Neural cell (in vitro differentiated cells): Measurements from ENCODE around the gene CDC5L.

Experiments used
- EP300 ChIP-seq: fragments of 450-650 bp; conservative IDR thresholded peaks from 2 replicates; pipeline ENCODE4 v1.6.1; 2014; ENCODE audit warnings: antibody characterized with exemption, mild to moderate bottlenecking, moderate library complexity; ENCODE audit not compliant: poor library complexity, severe bottlenecking
- EZH2 ChIP-seq: fragments of 200-600, 300-800 bp; shearing (Covaris generic), sonication (generic); IDR thresholded peaks from 2 replicates; pipeline ENCODE4 v1.6.1; 2014; ENCODE audit warnings: antibody characterized with exemption, low read length, borderline replicate concordance, mild to moderate bottlenecking; ENCODE audit not compliant: insufficient read depth, poor library complexity, severe bottlenecking
- MXI1 ChIP-seq: fragments of 450-650 bp; conservative IDR thresholded peaks from 2 replicates; pipeline ENCODE4 v1.6.1; 2014; ENCODE audit warnings: antibody characterized with exemption, mild to moderate bottlenecking; ENCODE audit not compliant: poor library complexity, severe bottlenecking
- POLR2AphosphoS5 ChIP-seq: IDR thresholded peaks from 2 replicates; pipeline ENCODE4 v1.6.1; 2012
- TAF1 ChIP-seq: IDR thresholded peaks from 2 replicates; pipeline ENCODE4 v1.6.1; 2012; ENCODE audit warnings: low read depth
- TF ChIP-seq, protein P1 (sequence below): IDR thresholded peaks from 2 replicates; pipeline ENCODE4 v1.6.1; 2012; ENCODE audit warnings: borderline replicate concordance
- TF ChIP-seq, protein P2 (sequence below): fragments of 450-650 bp; IDR thresholded peaks from 2 replicates; pipeline ENCODE4 v1.5.1; 2014; ENCODE audit warnings: antibody characterized with exemption, mild to moderate bottlenecking, moderate library complexity; ENCODE audit not compliant: poor library complexity, severe bottlenecking

DNA sequence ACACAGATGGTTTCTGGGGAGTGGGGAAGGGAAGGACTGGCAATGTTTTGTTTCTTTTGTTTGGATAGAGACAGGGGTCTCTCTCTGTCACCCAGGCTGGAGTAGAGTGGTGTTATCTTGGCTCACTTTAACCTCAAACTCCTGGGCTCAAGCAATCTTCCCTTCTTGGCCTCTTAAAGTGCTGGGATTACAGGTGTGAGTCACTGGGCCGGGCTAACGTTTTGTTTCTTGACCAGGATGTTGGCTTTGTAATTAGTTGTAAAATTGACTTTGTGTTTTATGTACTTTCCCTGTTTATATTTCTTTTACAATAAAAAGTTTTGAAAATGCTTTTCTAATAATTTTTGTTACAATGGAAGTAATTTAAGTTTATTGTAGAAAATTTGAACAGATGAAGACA is 34.2 kb upstream of the CDC5L start:
- TF ChIP-seq POLR2AphosphoS5 (no peak), TAF1 (no peak), EP300 (no peak), EZH2 (no peak), MXI1 (no peak)
- TF ChIP-seq, protein P1, sequence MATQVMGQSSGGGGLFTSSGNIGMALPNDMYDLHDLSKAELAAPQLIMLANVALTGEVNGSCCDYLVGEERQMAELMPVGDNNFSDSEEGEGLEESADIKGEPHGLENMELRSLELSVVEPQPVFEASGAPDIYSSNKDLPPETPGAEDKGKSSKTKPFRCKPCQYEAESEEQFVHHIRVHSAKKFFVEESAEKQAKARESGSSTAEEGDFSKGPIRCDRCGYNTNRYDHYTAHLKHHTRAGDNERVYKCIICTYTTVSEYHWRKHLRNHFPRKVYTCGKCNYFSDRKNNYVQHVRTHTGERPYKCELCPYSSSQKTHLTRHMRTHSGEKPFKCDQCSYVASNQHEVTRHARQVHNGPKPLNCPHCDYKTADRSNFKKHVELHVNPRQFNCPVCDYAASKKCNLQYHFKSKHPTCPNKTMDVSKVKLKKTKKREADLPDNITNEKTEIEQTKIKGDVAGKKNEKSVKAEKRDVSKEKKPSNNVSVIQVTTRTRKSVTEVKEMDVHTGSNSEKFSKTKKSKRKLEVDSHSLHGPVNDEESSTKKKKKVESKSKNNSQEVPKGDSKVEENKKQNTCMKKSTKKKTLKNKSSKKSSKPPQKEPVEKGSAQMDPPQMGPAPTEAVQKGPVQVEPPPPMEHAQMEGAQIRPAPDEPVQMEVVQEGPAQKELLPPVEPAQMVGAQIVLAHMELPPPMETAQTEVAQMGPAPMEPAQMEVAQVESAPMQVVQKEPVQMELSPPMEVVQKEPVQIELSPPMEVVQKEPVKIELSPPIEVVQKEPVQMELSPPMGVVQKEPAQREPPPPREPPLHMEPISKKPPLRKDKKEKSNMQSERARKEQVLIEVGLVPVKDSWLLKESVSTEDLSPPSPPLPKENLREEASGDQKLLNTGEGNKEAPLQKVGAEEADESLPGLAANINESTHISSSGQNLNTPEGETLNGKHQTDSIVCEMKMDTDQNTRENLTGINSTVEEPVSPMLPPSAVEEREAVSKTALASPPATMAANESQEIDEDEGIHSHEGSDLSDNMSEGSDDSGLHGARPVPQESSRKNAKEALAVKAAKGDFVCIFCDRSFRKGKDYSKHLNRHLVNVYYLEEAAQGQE, result no peak
- TF ChIP-seq, protein P2, sequence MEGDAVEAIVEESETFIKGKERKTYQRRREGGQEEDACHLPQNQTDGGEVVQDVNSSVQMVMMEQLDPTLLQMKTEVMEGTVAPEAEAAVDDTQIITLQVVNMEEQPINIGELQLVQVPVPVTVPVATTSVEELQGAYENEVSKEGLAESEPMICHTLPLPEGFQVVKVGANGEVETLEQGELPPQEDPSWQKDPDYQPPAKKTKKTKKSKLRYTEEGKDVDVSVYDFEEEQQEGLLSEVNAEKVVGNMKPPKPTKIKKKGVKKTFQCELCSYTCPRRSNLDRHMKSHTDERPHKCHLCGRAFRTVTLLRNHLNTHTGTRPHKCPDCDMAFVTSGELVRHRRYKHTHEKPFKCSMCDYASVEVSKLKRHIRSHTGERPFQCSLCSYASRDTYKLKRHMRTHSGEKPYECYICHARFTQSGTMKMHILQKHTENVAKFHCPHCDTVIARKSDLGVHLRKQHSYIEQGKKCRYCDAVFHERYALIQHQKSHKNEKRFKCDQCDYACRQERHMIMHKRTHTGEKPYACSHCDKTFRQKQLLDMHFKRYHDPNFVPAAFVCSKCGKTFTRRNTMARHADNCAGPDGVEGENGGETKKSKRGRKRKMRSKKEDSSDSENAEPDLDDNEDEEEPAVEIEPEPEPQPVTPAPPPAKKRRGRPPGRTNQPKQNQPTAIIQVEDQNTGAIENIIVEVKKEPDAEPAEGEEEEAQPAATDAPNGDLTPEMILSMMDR, result no peak
